Heart right ventricle (tissue), 16 donors: Measurements from ENCODE around the gene NEUROG3. TPM values are rescaled to one million over a fixed set of nuclear protein-coding genes. Genes with fewer than 3 reads are reported as not detected.
"Not testable (repeated sequence)": the region's sequence is repeated elsewhere in the genome, so short reads cannot be mapped to it uniquely, and the experiment has no call there.

Experiments
- ATAC-seq, 8 donors: fragments of 200-7000 bp; cut with Tn5 transposase; one replicate each; pipeline ENCODE4 v1.9.1; 2020; ENCODE audit warnings: mild to moderate bottlenecking in 8 of 8, moderate library complexity in 8 of 8, moderate number of reproducible peaks in 1 of 8
- DNase-seq, 2 donors: peaks; one replicate each; pipeline ENCODE4 v3.0.0-alpha.2; 2020
- H3K27ac ChIP-seq, 10 donors: fragments of 200-600 bp; sonication (generic) in 2 of 10; one replicate each; pipeline versions ENCODE4 v1.5.0 to v1.8.0; 2020 to 2022; ENCODE audit warnings: mild to moderate bottlenecking in 3 of 10
- H3K27me3 ChIP-seq, 7 donors: fragments of 200-600 bp; one replicate each; pipeline ENCODE4 v1.8.0; 2021 to 2022; ENCODE audit warnings: mild to moderate bottlenecking in 2 of 7
- H3K36me3 ChIP-seq, 9 donors: fragments of 200-600 bp; sonication (generic) in 1 of 9; one replicate each; pipeline versions ENCODE4 v1.5.0 to v1.8.0; 2020 to 2022; ENCODE audit warnings: mild to moderate bottlenecking in 2 of 9
- H3K4me1 ChIP-seq, 9 donors: fragments of 200-600 bp; sonication (generic) in 1 of 9; one replicate each; pipeline versions ENCODE4 v1.5.0 to v1.8.0; 2020 to 2022; ENCODE audit warnings: mild to moderate bottlenecking in 4 of 9
- H3K4me3 ChIP-seq, 10 donors: fragments of 200-600 bp; sonication (generic) in 2 of 10; one replicate each; pipeline versions ENCODE4 v1.5.0 to v1.8.0; 2020 to 2022; ENCODE audit warnings: mild to moderate bottlenecking in 7 of 10, moderate library complexity in 2 of 10
- H3K9me3 ChIP-seq, 11 donors: fragments of 200-600 bp in 10 of 11; sonication (generic) in 2 of 11; one replicate each; pipeline versions ENCODE4 v1.5.0 to v1.8.0; 2013 to 2022; ENCODE audit warnings: mild to moderate bottlenecking in 2 of 11, control low read depth in 1 of 11, moderate library complexity in 1 of 11
- WGBS, 2 donors: extraction: QIAGEN DNeasy Blood & Tissue Kit; methylation state at CpG; one replicate each; pipeline ENCODE4 v1.1.7; 2013; ENCODE audit warnings: inconsistent platforms in 1 of 2; 5-methylcytosine and 5-hydroxymethylcytosine counted together
- intact Hi-C, 10 donors: fragments of 100-400 bp; cut with DNase I; formaldehyde crosslinking; loops; one replicate each; pipeline versions ENCODE4 v1.11.1 to v1.14.2; 2022
- polyA plus RNA-seq, 2 donors: library from polyadenylated mRNA; stranded (reverse); fragments of 200-250 nt; gene quantifications; one replicate each; pipeline ENCODE4 v1.2.3, GENCODE V29; 2013
- total RNA-seq, 10 donors: library from RNA; stranded (reverse); fragmentation: NEBNext Ultra II Directional in 3 of 10; extraction: Animal tissue kit (Norgen Biotek cat#: 25700) in 3 of 10; gene quantifications; one replicate each; pipeline versions ENCODE4 v1.2.1 to v1.2.4, GENCODE V29; 2021 to 2023
- TF ChIP-seq, protein P1 (sequence below), 9 donors: fragments of 200-600 bp; sonication (generic) in 2 of 9; IDR thresholded peaks; one replicate each; pipeline versions ENCODE4 v1.5.0 to v1.8.0; 2021 to 2022; ENCODE audit warnings: antibody characterized with exemption in 9 of 9, mild to moderate bottlenecking in 5 of 9, moderate library complexity in 1 of 9
- donor health status: Arrhythmogenic right ventricular cardiomyopathy.
- donor health status: ischemic (EF 13 %, LVEDD 7.1; RV severe dilation, severe dysfunction).
- donor health status: healthy with polysubstance abuse.
- donor health status: DM: no; HTN: yes; CAD: no.
- donor health status: DM: no; HTN: no; CAD: no.
- donor health status: ischemic (EF 25% LVEDD 6.9; RV normal size, moderate dysfunction).
- donor health status: ischemic (EF 25% LVEDD 5.7; RV mildly dilated, moderate dysfunction).
- donor health status: healthy.
- donor health status: DM: yes; HTN: yes; CAD: no.
- donor health status: Ischemic cardiomyopathy.
- donor health status: ischemic (EF 35%, LVEDD 5.7; RV mildly dilated, moderate dysfunction).
- donor health status: nonischemic (EF 11% LVEDD 7.7; RV severe dilation, severe dysfunction).
- donor health status: DM: yes; HTN: yes; CAD: no.
- donor health status: PGD.
- donor health status: ischemic (EF 29% LVEDD 5.4; RV normal size, mild dysfunction).
- donor health status: nonischemic (EF 23%, LVEDD 6.1; RV moderate dilation, normal function).

NEUROG3 gene
- total and polyA plus RNA-seq, 12 donors = 0.19 TPM; not detected in 11

DNA sequence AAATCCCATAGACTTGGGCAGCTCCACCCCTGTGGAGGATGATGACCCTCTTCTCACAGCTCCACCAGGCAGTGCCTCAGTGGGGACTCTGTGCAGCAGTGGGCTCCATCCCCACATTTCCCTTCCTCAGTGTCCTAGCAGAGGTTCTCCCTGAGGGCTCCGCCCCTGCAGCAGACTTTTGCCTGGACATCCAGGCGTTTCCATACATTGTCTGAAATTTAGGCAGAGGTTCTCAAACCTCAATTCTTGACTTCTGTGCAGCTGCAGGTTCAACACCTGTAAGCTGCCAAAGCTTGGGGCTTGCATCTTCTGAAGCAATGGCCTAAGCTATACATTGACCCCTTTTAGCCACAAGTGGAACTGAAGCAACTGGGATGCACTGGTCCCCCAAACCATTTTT lies 31.8 kb downstream of the NEUROG3 start:
- H3K36me3 ChIP-seq = no peaks in the 10 kb centered on the region
- no peak for ATAC-seq
- no peaks in the 10 kb centered on the region for H3K4me1 ChIP-seq
- DNase-seq = no peak
- TF ChIP-seq, protein P1, sequence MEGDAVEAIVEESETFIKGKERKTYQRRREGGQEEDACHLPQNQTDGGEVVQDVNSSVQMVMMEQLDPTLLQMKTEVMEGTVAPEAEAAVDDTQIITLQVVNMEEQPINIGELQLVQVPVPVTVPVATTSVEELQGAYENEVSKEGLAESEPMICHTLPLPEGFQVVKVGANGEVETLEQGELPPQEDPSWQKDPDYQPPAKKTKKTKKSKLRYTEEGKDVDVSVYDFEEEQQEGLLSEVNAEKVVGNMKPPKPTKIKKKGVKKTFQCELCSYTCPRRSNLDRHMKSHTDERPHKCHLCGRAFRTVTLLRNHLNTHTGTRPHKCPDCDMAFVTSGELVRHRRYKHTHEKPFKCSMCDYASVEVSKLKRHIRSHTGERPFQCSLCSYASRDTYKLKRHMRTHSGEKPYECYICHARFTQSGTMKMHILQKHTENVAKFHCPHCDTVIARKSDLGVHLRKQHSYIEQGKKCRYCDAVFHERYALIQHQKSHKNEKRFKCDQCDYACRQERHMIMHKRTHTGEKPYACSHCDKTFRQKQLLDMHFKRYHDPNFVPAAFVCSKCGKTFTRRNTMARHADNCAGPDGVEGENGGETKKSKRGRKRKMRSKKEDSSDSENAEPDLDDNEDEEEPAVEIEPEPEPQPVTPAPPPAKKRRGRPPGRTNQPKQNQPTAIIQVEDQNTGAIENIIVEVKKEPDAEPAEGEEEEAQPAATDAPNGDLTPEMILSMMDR (IDR thresholded peaks at IDR 0.05) = no peak
- H3K4me3 ChIP-seq = no peak overlapping the region
- WGBS, 2 donors = 89 to 90% methylated on average over 2 of the region's 2 CpGs
- H3K27me3 ChIP-seq = peaks cover 0 to 4% (median 0%) of the 10 kb centered on the region in 7 donors
- no peak overlapping the region for H3K27ac ChIP-seq
- intact Hi-C loops = no loop called here
- H3K9me3 ChIP-seq = peaks cover 0 to 12% (median 9%) of the 10 kb centered on the region in 11 donors

DNA sequence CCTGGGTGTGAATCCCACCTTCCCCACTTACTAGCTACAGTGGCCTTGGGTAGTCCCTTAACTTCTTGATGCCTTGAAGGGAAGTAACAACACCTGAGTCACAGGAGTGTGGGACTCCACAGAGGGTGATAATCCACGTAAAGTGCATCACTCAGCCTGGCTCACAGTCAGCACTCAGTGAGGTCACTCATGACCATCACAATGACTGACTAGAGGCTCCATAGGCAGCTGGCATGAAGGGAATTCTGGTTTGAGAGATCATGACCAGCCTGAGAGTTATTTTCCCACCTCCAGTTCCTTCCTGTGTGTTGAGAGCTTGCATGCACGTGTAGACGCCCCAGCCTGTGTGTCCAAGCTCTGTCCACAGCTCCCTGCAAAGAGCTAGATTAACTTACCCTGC lies 34.8 kb downstream of the NEUROG3 start:
- no peak for ATAC-seq
- intact Hi-C loops = no loop called here

DNA sequence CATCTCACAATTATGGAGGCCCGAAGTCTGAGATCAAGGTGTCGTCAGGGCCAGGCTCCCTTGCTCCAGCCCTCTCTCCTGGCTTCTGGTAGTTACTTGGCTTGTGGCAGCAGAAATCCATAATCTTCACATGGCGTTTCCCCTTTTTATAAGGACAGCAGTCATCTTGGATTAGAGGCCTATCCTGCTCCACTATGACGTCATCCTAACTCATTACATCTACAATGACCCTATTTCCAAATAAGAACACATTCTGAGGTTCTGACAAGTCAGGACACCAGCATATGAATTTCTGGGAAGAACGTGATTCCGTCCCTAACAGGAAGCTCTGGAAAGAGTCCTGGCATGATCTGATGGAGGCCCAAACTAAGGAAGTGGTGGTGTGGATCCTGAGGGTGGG lies 35.8 kb downstream of the NEUROG3 start:
- Histone ChIP-seq H3K4me1 (no peaks in the 10 kb centered on the region), H3K9me3 (peaks cover 0 to 29% (median 9%) of the 10 kb centered on the region in 11 donors), H3K4me3 (no peak overlapping the region), H3K27ac (no peak overlapping the region), H3K36me3 (no peaks in the 10 kb centered on the region), H3K27me3 (no peaks in the 10 kb centered on the region)
- no peak for DNase-seq
- TF ChIP-seq, protein P1 (IDR thresholded peaks at IDR 0.05) = no peak
- intact Hi-C loops = no loop called here
- no peak for ATAC-seq
- 87 to 90% methylated on average over 6 of the region's 6 CpGs for WGBS, 2 donors

More for the DNA sequence above, 34.8 kb downstream of the NEUROG3 start:
- Histone ChIP-seq H3K27me3 (peaks cover 0 to 4% (median 0%) of the 10 kb centered on the region in 7 donors), H3K4me3 (no peak overlapping the region), H3K36me3 (no peaks in the 10 kb centered on the region), H3K27ac (no peak overlapping the region), H3K9me3 (peaks cover 0 to 21% (median 9%) of the 10 kb centered on the region in 11 donors), H3K4me1 (no peaks in the 10 kb centered on the region)
- DNase-seq = no peak
- 68 to 76% methylated on average over 3 of the region's 3 CpGs for WGBS, 2 donors
- TF ChIP-seq, protein P1 (IDR thresholded peaks at IDR 0.05) = no peak

DNA sequence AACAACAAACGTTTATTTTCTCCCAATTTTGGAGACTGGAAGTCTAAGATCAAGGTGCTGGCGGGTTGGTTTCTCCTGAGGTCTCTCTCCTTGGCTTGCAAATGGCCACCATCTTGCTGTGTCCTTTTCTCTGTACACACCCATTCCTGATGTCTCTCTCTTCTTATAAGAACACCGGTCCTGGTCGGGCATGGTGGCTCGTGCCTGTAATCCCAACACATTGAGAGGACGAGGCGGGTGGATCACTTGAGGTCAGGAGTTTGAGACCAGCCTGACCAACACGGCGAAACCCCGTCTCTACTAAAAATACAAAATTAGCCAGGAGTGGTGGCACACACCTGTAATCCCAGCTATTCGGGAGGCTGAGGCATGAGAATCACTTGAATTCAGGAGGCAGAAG lies 36.7 kb downstream of the NEUROG3 start:
- H3K27me3 ChIP-seq, H3K27ac ChIP-seq, H3K4me1 ChIP-seq, intact Hi-C loops, DNase-seq, H3K36me3 ChIP-seq, H3K4me3 ChIP-seq, ATAC-seq: not testable (repeated sequence)
- H3K9me3 ChIP-seq = peaks cover 0 to 32% (median 8%) of the 10 kb centered on the region in 11 donors
- WGBS, 2 donors = 92 to 94% methylated on average over 11 of the region's 11 CpGs

DNA sequence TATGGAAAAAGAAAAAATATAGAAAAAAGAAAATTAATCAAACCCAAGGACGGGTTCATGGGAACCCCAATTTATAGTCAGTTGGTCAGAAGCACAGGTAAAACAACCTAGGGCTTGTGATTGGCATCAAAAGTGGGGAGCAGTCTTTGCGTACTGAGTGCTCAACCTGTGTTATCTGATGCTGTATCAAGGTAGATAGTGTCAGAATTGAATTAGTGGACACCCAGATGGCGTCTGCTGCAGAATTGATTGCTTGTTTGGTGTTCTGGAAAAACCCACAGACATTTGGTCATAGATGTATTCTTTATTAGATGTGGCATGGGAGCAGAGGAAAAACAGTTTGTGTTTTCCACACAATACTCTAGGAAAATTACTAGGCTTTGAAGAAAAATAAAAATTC lies 39.6 kb downstream of the NEUROG3 start:
- TF ChIP-seq, protein P1 (IDR thresholded peaks at IDR 0.05) = no peak
- H3K36me3 ChIP-seq = no peaks in the 10 kb centered on the region
- no peak overlapping the region for H3K4me3 ChIP-seq
- WGBS, 2 donors = 67 to 72% methylated on average over 3 of the region's 3 CpGs
- H3K4me1 ChIP-seq = no peaks in the 10 kb centered on the region
- DNase-seq (no peak), ATAC-seq (no peak)
- no peak overlapping the region for H3K27ac ChIP-seq
- peaks cover 0 to 24% (median 0%) of the 10 kb centered on the region in 11 donors for H3K9me3 ChIP-seq
- intact Hi-C loops = no loop called here
- no peaks in the 10 kb centered on the region for H3K27me3 ChIP-seq
